DND-41 (cell line): ENCODE data around the gene LINGO3.

Experiments
- EZH2 ChIP-seq: IDR thresholded peaks from 3 replicates; pipeline ENCODE4 v1.6.1; 2012; ENCODE audit warnings: borderline replicate concordance, low read depth, mild to moderate bottlenecking, moderate library complexity, low read length, inconsistent platforms; ENCODE audit not compliant: severe bottlenecking
- TF ChIP-seq, protein P1 (sequence below): IDR thresholded peaks from 2 replicates; pipeline ENCODE4 v1.5.1; 2012; ENCODE audit warnings: borderline replicate concordance, low read length, moderate library complexity, mild to moderate bottlenecking; ENCODE audit not compliant: poor library complexity, severe bottlenecking; ENCODE audit errors: extremely low read depth

DNA sequence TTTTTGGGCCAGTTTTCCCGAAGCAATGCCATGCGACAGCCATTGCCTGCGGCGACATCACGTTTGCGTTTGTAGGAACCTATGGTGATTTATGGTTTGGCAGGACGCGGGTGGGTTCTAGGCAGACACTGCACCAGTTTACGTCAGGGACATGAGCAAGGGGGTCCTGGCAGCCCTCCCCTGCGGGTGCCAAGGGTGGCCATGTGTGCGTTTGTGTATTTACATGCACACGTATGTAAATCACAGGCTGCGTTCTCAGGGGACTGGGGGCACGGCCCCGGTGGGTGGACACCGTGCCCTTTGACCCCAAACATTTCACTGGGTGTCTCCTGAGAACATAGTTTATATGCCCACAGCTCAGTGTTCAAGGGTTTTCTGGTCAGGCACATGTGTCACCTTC is 42.7 kb upstream of the LINGO3 start:
- no peak for TF ChIP-seq EZH2
- TF ChIP-seq, protein P1, sequence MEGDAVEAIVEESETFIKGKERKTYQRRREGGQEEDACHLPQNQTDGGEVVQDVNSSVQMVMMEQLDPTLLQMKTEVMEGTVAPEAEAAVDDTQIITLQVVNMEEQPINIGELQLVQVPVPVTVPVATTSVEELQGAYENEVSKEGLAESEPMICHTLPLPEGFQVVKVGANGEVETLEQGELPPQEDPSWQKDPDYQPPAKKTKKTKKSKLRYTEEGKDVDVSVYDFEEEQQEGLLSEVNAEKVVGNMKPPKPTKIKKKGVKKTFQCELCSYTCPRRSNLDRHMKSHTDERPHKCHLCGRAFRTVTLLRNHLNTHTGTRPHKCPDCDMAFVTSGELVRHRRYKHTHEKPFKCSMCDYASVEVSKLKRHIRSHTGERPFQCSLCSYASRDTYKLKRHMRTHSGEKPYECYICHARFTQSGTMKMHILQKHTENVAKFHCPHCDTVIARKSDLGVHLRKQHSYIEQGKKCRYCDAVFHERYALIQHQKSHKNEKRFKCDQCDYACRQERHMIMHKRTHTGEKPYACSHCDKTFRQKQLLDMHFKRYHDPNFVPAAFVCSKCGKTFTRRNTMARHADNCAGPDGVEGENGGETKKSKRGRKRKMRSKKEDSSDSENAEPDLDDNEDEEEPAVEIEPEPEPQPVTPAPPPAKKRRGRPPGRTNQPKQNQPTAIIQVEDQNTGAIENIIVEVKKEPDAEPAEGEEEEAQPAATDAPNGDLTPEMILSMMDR = no peak
